AG10803 (cell line): Measurements from ENCODE around the gene AGPAT2.
"Not testable (repeated sequence)": the region's sequence is repeated elsewhere in the genome, so short reads cannot be mapped to it uniquely, and the experiment has no call there.

ENCODE experiments used
- DNase-seq: peaks from one replicate; pipeline ENCODE4 v3.0.0; 2010; ENCODE audit warnings: low read depth
- H3K4me3 ChIP-seq: 2 replicates; pipeline ENCODE4 v1.5.1; 2011; ENCODE audit warnings: mild to moderate bottlenecking, low read length, control low read depth
- CTCF ChIP-seq: conservative IDR thresholded peaks from 2 replicates; pipeline ENCODE4 v1.5.1; 2011; ENCODE audit warnings: mild to moderate bottlenecking, low read length, control low read depth, inconsistent platforms

AGPAT2 gene

GRCh38 chr9:136713550-136713949 lies 26.3 kb upstream of the AGPAT2 start:
- TF ChIP-seq CTCF: no peak
- no peak for DNase-seq
- no peak overlapping the region for H3K4me3 ChIP-seq

GRCh38 chr9:136712690-136713544 lies 25.7 kb upstream of the AGPAT2 start:
- no peak for TF ChIP-seq CTCF
- no peak overlapping the region for H3K4me3 ChIP-seq
- no peak for DNase-seq

- H3K4me3 ChIP-seq: no peak within 1 kb of the TSS
- DNase-seq: no peak
- TF ChIP-seq CTCF: no peak
These were observed 24.8 kb upstream of the AGPAT2 start, which contains the start of gene DIPK1B for GRCh38 chr9:136711751-136712689. Gene DIPK1B (plus strand): TSS chr9:136712572. CDS start chr9:136712666, 94 bp downstream.

- DNase-seq: peak; percentile 48
- H3K4me3 ChIP-seq: not testable (repeated sequence)
These were observed 24.0 kb upstream of the AGPAT2 start for GRCh38 chr9:136711219-136711648.

GRCh38 chr9:136710543-136710942 lies 23.3 kb upstream of the AGPAT2 start:
- H3K4me3 ChIP-seq: no peak overlapping the region
- DNase-seq: no peak
- TF ChIP-seq CTCF: no peak

GRCh38 chr9:136709454-136710109 lies 22.3 kb upstream of the AGPAT2 start:
- no peak overlapping the region for H3K4me3 ChIP-seq
- TF ChIP-seq CTCF: no peak
- no peak for DNase-seq

- H3K4me3 ChIP-seq: no peak overlapping the region
- no peak for DNase-seq
- TF ChIP-seq CTCF: no peak
These were observed 20.7 kb upstream of the AGPAT2 start for GRCh38 chr9:136707849-136708517.
